ENCODE measurements around the gene A3GALT2.

A3GALT2 gene

DNA sequence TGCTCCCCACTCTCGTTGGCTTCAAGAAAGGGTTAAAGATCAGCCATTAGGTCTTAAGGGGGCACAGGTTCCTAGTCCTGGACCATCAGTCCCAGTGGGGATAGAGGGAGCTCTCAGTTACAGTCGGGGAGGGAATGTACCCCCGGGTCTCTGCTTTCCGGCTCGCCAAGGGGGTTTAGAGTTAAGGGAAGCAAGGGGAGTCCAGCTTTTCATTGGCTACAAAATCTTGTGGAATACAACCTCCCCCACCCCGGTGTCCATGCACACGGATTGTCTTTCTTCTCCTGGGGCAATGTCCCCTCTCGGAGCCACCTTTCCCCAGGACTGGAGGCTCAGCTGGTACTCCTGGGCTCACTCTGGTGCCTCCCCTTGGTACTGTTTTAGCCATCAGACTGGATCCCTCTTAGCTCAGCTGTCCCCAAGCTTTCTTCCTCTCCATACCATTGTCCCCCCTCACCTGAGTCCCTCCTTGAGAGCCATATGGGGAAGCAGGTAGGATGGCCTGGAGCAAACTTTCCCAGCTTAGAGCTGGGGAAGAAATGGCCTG lies at the start of gene A3GALT2:
TSS of gene A3GALT2 (minus strand) at position 480 of the 547 bp plus-strand sequence. CDS start at position 480, 0 bp downstream.
- DNase-seq (ENCODE audit: low read depth), result no peak

GRCh38 chr1:33370301-33370700 lies 49.4 kb upstream of the A3GALT2 start:
- DNase-seq (ENCODE audit: low read depth), result no peak

DNA sequence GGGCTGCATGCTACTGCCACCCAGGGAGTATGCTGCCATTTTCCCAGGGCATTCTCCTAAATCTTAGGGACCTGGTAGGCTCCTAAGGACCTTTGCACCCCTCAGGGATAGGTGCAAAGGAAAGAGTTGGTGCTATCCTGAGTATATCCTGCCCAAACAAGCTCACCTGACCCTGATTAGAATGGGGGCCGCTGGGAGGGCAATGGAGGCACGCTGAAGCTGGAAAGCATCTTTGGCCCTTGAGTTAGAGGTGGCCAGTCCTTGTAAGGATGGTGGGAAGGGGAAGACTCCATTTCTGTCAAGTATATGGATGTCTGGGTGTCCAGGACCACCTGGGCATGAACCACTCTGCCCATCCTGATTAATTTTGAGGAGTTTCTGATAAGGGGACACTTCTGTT lies 48.9 kb upstream of the A3GALT2 start:
- no peak for DNase-seq (ENCODE audit: low read depth)

GRCh38 chr1:33369081-33369480 lies 48.2 kb upstream of the A3GALT2 start:
- no peak for DNase-seq (ENCODE audit: low read depth)

DNA sequence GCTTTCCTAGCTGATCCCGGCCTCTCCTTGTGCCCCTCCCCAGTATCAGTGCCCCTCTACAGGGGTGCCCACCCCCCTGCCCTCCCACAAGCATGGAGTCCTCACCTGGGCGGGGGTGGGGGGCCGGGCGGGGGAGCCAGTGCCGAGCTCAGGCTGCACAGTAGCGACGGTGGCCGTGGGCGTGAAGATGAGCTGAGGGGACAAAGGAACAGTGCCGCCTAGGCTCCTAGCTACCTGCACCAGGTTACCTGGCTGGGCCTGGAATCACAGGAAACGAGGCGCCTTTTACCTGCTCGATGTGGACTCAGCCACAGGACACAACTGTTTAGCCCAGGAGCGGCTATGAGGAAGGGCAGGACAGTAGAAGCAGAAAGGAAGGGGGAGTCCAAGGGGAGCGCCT lies 47.5 kb upstream of the A3GALT2 start:
- no peak for DNase-seq (ENCODE audit: low read depth)

DNA sequence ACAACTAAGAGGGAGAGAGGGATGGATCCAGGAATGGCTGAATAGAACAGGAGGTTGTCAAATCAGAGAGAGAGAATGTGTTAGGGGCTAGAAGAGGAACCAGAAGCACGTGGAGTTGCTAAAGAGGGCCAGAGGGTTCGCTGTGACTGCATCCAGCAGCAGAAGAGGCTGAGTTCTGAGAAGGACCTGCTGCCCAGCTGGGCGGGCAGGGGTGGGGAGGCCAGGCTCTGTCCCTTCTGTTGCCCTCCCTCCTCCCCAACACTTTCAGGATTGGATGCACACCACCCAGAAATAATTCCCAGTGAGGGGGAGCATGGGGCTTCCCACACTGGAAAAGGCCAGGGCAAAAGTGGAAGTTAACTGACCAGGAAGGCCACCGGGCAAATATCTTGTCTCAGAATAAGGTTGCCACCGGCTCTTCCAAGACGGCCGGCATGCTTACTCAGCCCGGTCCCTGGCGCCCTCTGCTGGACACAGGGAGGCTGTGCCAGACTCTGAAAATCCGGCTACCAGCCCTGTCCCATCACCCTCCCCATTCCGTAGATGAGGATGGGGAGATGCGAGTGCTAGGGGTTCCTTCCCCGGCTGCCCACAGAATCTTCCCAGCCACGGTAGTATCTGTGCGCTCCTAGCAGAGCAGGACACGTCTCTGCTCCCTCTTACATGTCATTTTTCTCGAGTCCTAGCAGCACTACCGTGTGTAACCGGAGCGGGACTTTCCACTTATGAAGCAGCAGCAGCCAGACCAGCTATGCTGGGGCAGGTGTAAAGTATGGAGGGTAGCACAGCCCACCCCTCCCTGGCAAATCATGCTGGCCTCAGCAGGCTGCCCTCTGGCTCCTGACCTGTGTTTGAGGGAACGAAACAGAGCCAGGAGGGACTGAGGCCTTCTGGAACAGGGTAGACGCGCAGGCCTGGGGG lies 46.8 kb upstream of the A3GALT2 start:
- DNase-seq (ENCODE audit: low read depth), result no peak

- DNase-seq (ENCODE audit: low read depth), result no peak
Observed at GRCh38 chr1:33366762-33367484, 46.0 kb upstream of the A3GALT2 start.

- no peak for DNase-seq (ENCODE audit: low read depth)
Observed at GRCh38 chr1:33365560-33365997, 44.7 kb upstream of the A3GALT2 start.

DNA sequence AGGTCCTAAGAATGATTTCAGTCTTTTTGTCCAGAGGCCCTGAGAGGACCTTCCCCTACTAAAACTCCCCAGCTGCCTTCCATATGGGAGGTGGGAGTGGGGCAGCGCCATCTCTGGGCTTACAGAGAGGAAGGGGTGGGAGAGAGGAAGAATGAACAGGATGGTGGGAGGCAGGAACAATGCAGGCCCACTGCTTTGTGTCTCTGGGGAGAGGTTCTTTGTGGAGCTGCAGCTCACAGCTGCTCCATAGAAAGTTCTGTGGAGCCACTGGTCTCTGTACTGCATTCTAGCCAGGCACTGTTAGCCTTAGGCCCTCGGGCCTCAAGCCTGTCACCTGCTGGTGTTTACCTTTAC lies 43.6 kb upstream of the A3GALT2 start:
- DNase-seq (ENCODE audit: low read depth), result no peak

GRCh38 chr1:33363470-33363861 lies 42.6 kb upstream of the A3GALT2 start:
- no peak for DNase-seq (ENCODE audit: low read depth)

GRCh38 chr1:33363021-33363420 lies 42.1 kb upstream of the A3GALT2 start:
- no peak for DNase-seq (ENCODE audit: low read depth)

GRCh38 chr1:33361532-33362235 lies 40.8 kb upstream of the A3GALT2 start:
- DNase-seq (ENCODE audit: low read depth), result no peak

GRCh38 chr1:33360367-33360766 lies 39.5 kb upstream of the A3GALT2 start:
- DNase-seq (ENCODE audit: low read depth), result no peak

DNA sequence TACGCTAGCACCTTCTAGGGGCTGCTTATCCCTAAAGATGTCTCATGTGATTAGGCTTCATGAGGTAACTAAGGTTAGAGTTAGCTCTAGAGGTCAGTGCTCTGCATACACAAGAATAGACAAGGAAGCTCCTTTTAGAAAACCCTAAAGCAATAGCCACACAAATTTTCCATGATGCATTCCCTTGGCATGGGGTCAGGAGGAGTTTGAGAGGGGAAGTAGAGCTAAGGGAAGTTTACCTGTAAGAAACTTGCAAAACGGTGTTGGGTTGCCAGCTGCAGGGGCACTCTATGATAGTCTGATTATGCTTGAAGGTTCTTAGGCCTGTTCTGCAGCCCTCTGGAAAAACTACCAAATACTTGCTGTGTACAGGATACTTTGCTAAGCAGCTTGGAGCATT lies 39.0 kb upstream of the A3GALT2 start:
- DNase-seq (ENCODE audit: low read depth), result no peak

GRCh38 chr1:33358795-33359503 lies 38.1 kb upstream of the A3GALT2 start:
- no peak for DNase-seq (ENCODE audit: low read depth)

- DNase-seq (ENCODE audit: low read depth), result no peak
Observed at GRCh38 chr1:33358114-33358794, 37.4 kb upstream of the A3GALT2 start.

DNA sequence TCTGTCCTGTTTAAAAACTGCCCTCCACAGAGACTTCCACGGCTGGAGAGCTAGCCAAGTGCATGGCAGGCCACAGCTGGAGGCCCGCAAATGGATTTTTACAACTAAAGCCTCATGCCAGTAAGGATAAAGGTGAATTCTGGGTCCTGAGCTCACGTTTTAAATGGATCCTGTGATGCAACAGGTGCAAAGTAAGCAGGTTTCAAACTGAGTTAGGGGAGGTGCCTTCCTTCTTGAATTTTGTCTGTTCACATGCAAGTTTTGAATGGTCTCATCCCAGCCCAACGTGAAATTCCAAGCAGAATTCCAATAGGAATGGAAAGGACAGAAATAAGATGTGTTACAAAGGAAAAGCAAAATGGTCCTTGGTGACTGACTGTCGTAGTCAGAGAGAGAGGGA lies 36.2 kb upstream of the A3GALT2 start:
- no peak for DNase-seq (ENCODE audit: low read depth)

GRCh38 chr1:33354707-33355316 lies 33.9 kb upstream of the A3GALT2 start:
- no peak for DNase-seq (ENCODE audit: low read depth)

DNA sequence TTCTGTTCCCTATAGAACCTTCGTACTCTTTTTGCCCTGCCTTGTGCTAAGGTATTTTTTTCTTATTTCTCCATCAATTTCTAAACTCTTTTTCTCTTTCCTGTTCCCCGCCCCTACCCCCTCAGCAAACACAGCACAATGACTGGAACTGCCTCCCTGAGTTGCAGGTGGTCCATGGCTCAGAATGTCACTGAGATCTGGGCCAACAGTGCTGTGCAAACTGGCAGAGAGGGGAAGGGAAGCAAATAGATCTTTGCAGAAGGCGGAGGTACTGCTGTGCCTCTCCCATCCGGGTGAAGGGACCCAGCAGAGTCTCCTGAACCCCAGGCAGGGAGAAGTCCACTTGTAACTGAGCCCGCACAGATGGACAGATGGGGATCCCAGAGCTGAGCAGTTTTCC lies 32.6 kb upstream of the A3GALT2 start:
- DNase-seq (ENCODE audit: low read depth), result no peak

GRCh38 chr1:33351281-33351660 lies 30.4 kb upstream of the A3GALT2 start:
- DNase-seq (ENCODE audit: low read depth), result no peak
